Brain pericyte (primary cell): ENCODE data around the gene MED17.
"Not testable (repeated sequence)": the region's sequence is repeated elsewhere in the genome, so short reads cannot be mapped to it uniquely, and the experiment has no call there.

Experiments used
- DNase-seq: peaks from one replicate; pipeline ENCODE4 v3.0.0-alpha.2; 2012; ENCODE audit warnings: low read depth, low spot score

Gene MED17

GRCh38 chr11:93757924-93758865 is 25.9 kb upstream of the MED17 start:
- DNase-seq: no peak

- DNase-seq: not testable (repeated sequence)
These were observed 25.0 kb upstream of the MED17 start for GRCh38 chr11:93759123-93759522.

GRCh38 chr11:93761910-93762309 is 22.2 kb upstream of the MED17 start:
- no peak for DNase-seq

GRCh38 chr11:93765551-93765950 is 18.5 kb upstream of the MED17 start:
- DNase-seq: no peak

GRCh38 chr11:93766504-93766903 is 17.6 kb upstream of the MED17 start:
- no peak for DNase-seq

- no peak for DNase-seq
These were observed 17.1 kb upstream of the MED17 start for GRCh38 chr11:93767018-93767417.

GRCh38 chr11:93770160-93770559 is 13.9 kb upstream of the MED17 start:
- DNase-seq: no peak

GRCh38 chr11:93772123-93772522 is 12.0 kb upstream of the MED17 start:
- DNase-seq: no peak

GRCh38 chr11:93773045-93773477 is 11.0 kb upstream of the MED17 start:
- no peak for DNase-seq

- DNase-seq: no peak
These were observed 10.4 kb upstream of the MED17 start for GRCh38 chr11:93773601-93774200.

- not testable (repeated sequence) for DNase-seq
These were observed 9.5 kb upstream of the MED17 start for GRCh38 chr11:93774560-93774959.

GRCh38 chr11:93775289-93775688 is 8.8 kb upstream of the MED17 start:
- DNase-seq: no peak

- DNase-seq: no peak
These were observed 720 bp upstream of the MED17 start for GRCh38 chr11:93783362-93783761.

GRCh38 chr11:93783765-93784144 is 327 bp upstream of the MED17 start:
- DNase-seq: peak; percentile 5

GRCh38 chr11:93784935-93785360 is 866 bp downstream of the MED17 start:
- no peak for DNase-seq

- no peak for DNase-seq
These were observed 7.4 kb downstream of the MED17 start for GRCh38 chr11:93791493-93791892.

GRCh38 chr11:93796441-93797231 is 12.6 kb downstream of the MED17 start:
- no peak for DNase-seq

GRCh38 chr11:93801366-93801765 is 17.3 kb downstream of the MED17 start:
- no peak for DNase-seq

GRCh38 chr11:93804879-93805278 is 20.8 kb downstream of the MED17 start:
- no peak for DNase-seq

GRCh38 chr11:93807980-93808379 is 23.9 kb downstream of the MED17 start:
- DNase-seq: no peak

- DNase-seq: no peak
These were observed 29.9 kb downstream of the MED17 start for GRCh38 chr11:93813974-93814373.

- no peak for DNase-seq
These were observed 31.0 kb downstream of the MED17 start for GRCh38 chr11:93814966-93815633.
